Upper lobe of left lung (tissue), 4 donors: Measurements from ENCODE around the gene KRTAP5-4.

Source experiments
- POLR2AphosphoS5 ChIP-seq, 2 donors: sonication (generic); formaldehyde crosslinking; IDR thresholded peaks; one replicate each; pipeline ENCODE4 v1.5.1; 2017; ENCODE audit warnings: antibody characterized with exemption in 2 of 2
- TF ChIP-seq, protein P1 (sequence below), 6 experiments: fragments of 450-650 bp in 4 of 6; fragments of 200-600 bp in 2 of 6; sonication (generic) in 2 of 6; IDR thresholded peaks; one replicate each; pipeline ENCODE4 v1.5.1; 2016 to 2019; ENCODE audit warnings: antibody characterized with exemption in 6 of 6

DNA sequence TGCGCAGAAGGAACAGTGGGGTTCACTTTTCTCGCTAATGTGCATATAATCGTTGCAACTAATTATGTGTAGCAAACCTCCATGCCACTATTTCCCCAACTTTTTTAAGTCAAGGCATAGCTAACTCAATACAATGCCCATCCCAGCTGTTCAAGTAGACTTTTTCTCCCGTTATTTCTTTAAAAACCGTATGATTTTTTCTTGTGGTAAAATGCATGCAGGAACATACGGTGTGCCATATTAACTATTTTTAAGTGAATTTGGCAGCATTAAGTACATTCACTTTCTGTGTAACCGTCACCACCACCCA is 47.0 kb downstream of the KRTAP5-4 start:
- TF ChIP-seq, protein P1, sequence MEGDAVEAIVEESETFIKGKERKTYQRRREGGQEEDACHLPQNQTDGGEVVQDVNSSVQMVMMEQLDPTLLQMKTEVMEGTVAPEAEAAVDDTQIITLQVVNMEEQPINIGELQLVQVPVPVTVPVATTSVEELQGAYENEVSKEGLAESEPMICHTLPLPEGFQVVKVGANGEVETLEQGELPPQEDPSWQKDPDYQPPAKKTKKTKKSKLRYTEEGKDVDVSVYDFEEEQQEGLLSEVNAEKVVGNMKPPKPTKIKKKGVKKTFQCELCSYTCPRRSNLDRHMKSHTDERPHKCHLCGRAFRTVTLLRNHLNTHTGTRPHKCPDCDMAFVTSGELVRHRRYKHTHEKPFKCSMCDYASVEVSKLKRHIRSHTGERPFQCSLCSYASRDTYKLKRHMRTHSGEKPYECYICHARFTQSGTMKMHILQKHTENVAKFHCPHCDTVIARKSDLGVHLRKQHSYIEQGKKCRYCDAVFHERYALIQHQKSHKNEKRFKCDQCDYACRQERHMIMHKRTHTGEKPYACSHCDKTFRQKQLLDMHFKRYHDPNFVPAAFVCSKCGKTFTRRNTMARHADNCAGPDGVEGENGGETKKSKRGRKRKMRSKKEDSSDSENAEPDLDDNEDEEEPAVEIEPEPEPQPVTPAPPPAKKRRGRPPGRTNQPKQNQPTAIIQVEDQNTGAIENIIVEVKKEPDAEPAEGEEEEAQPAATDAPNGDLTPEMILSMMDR (IDR thresholded peaks at IDR 0.05), result no peak
- TF ChIP-seq POLR2AphosphoS5 (IDR thresholded peaks at IDR 0.05), result no peak
